Measurements from ENCODE around the gene UQCRH.
"Not testable (repeated sequence)": the region's sequence is repeated elsewhere in the genome, so short reads cannot be mapped to it uniquely, and the experiment has no call there.

UQCRH gene

GRCh38 chr1:46300673-46301405, 2.7 kb upstream of the UQCRH start:
- peak; percentile 30 for DNase-seq (ENCODE audit: low spot score)

- DNase-seq (ENCODE audit: low spot score) = peak; percentile 56
Observed at GRCh38 chr1:46301406-46301807, 2.1 kb upstream of the UQCRH start.

GRCh38 chr1:46301808-46302640, 1.5 kb upstream of the UQCRH start:
- peak; percentile 76 for DNase-seq (ENCODE audit: low spot score)

GRCh38 chr1:46302641-46303037, 859 bp upstream of the UQCRH start:
- DNase-seq (ENCODE audit: low spot score) = peak; percentile 47

GRCh38 chr1:46303872-46304326, 401 bp downstream of the UQCRH start:
- no peak for DNase-seq (ENCODE audit: low spot score)

- DNase-seq (ENCODE audit: low spot score) = no peak
Observed at GRCh38 chr1:46306159-46306530, 2.6 kb downstream of the UQCRH start.

GRCh38 chr1:46309401-46310159, 6.1 kb downstream of the UQCRH start:
- no peak for DNase-seq (ENCODE audit: low spot score)

GRCh38 chr1:46310321-46310720, 6.8 kb downstream of the UQCRH start:
- no peak for DNase-seq (ENCODE audit: low spot score)

GRCh38 chr1:46315669-46316403, 12.3 kb downstream of the UQCRH start:
- peak; percentile 34 for DNase-seq (ENCODE audit: low spot score)

- no peak for DNase-seq (ENCODE audit: low spot score)
Observed at GRCh38 chr1:46317323-46317722, 13.8 kb downstream of the UQCRH start.

GRCh38 chr1:46319301-46319700, 15.8 kb downstream of the UQCRH start:
- not testable (repeated sequence) for DNase-seq (ENCODE audit: low spot score)

- not testable (repeated sequence) for DNase-seq (ENCODE audit: low spot score)
Observed at GRCh38 chr1:46319960-46320914, 16.7 kb downstream of the UQCRH start.

- DNase-seq (ENCODE audit: low spot score) = not testable (repeated sequence)
Observed at GRCh38 chr1:46322191-46322590, 18.7 kb downstream of the UQCRH start.

GRCh38 chr1:46325285-46326076, 22.0 kb downstream of the UQCRH start:
- not testable (repeated sequence) for DNase-seq (ENCODE audit: low spot score)

- DNase-seq (ENCODE audit: low spot score) = not testable (repeated sequence)
Observed at GRCh38 chr1:46328182-46328581, 24.7 kb downstream of the UQCRH start.

GRCh38 chr1:46329807-46330206, 26.3 kb downstream of the UQCRH start:
- not testable (repeated sequence) for DNase-seq (ENCODE audit: low spot score)

- DNase-seq (ENCODE audit: low spot score) = not testable (repeated sequence)
Observed at GRCh38 chr1:46330381-46330780, 26.9 kb downstream of the UQCRH start.

GRCh38 chr1:46331786-46332540, 28.5 kb downstream of the UQCRH start:
- not testable (repeated sequence) for DNase-seq (ENCODE audit: low spot score)

Measured in AG20443 (cell line).